SK-N-SH (cell line): ENCODE measurements around the gene BBOX1. TPM values are rescaled to one million over a fixed set of nuclear protein-coding genes. Genes with fewer than 3 reads are reported as not detected.

Experiments
- CTCF ChIA-PET: fragments of 300-600, 350-600 bp; formaldehyde crosslinking; extraction: SDS; loops from one replicate; lab custom pipeline; 2021; lab: Yijun Ruan, JAX
- POLR2A ChIA-PET: fragments of 350-600 bp; sonication (Branson Sonifier 250); formaldehyde crosslinking; extraction: SDS; loops from one replicate; lab custom pipeline; 2020; ENCODE audit warnings: antibody characterized with exemption, inconsistent platforms; lab: Yijun Ruan, JAX
- DNase-seq: peaks from one replicate; pipeline ENCODE4 v3.0.0; 2012
- H2AFZ ChIP-seq: fragments of 200-600 bp; sonication (generic); 2 replicates; pipeline ENCODE4 v1.8.1; 2016; ENCODE audit warnings: antibody characterized with exemption, mild to moderate bottlenecking, low read depth
- H3F3A ChIP-seq: fragments of 200-600 bp; sonication (generic); replicated peaks from 2 replicates; pipeline ENCODE3; 2016; ENCODE audit warnings: antibody characterized with exemption, mild to moderate bottlenecking; ENCODE audit not compliant: insufficient read depth
- H3K27ac ChIP-seq, 2 experiments: fragments of 200-500 bp in 1 of 2; fragments of 200-600 bp in 1 of 2; sonication (Bioruptor generic) in 1 of 2; sonication (generic), shearing (Covaris generic) in 1 of 2; 2 replicates each; pipeline versions ENCODE4 v1.5.1 to v1.6.1; 2014 to 2016; ENCODE audit warnings: low read depth in 2 of 2, inconsistent platforms in 1 of 2, low read length in 1 of 2, mild to moderate bottlenecking in 1 of 2, mixed read lengths in 1 of 2
- H3K27me3 ChIP-seq: fragments of 200-600 bp; sonication (generic), shearing (Covaris generic); 2 replicates; pipeline ENCODE4 v1.6.1; 2016; ENCODE audit warnings: mixed run types; ENCODE audit not compliant: insufficient read depth
- H3K36me3 ChIP-seq, 2 experiments: fragments of 200-500 bp in 1 of 2; fragments of 200-600 bp in 1 of 2; sonication (Bioruptor generic) in 1 of 2; sonication (generic) in 1 of 2; replicated peaks in 1 of 2; 2 replicates each; pipeline versions ENCODE3 to v1.5.1; 2014 to 2016; ENCODE audit warnings: low read length in 1 of 2, mild to moderate bottlenecking in 1 of 2; ENCODE audit not compliant: insufficient read depth in 2 of 2, control insufficient read depth in 1 of 2
- H3K4me1 ChIP-seq, 2 experiments: fragments of 200-500 bp in 1 of 2; fragments of 200-600 bp in 1 of 2; sonication (Bioruptor generic) in 1 of 2; sonication (generic), shearing (Covaris generic) in 1 of 2; 2 replicates each; pipeline versions ENCODE4 v1.5.1 to v1.6.1; 2014 to 2016; ENCODE audit warnings: low read depth in 1 of 2, low read length in 1 of 2, mixed run types in 1 of 2; ENCODE audit not compliant: insufficient read depth in 2 of 2, control insufficient read depth in 1 of 2
- H3K4me2 ChIP-seq: fragments of 200-600 bp; sonication (generic), shearing (Covaris generic); 2 replicates; pipeline ENCODE4 v1.6.1; 2017; ENCODE audit warnings: mixed run types
- H3K4me3 ChIP-seq, 2 experiments: fragments of 200-500 bp in 1 of 2; fragments of 200-600 bp in 1 of 2; sonication (Bioruptor generic) in 1 of 2; sonication (generic), shearing (Covaris generic) in 1 of 2; 2 replicates each; pipeline versions ENCODE4 v1.5.1 to v1.8.1; 2014 to 2016; ENCODE audit warnings: low read depth in 2 of 2, inconsistent platforms in 1 of 2, low read length in 1 of 2, mild to moderate bottlenecking in 1 of 2, mixed read lengths in 1 of 2, moderate library complexity in 1 of 2
- H3K79me2 ChIP-seq: fragments of 200-600 bp; sonication (generic); 2 replicates; pipeline ENCODE4 v1.8.1; 2017; ENCODE audit warnings: mild to moderate bottlenecking; ENCODE audit not compliant: insufficient read depth
- H3K9ac ChIP-seq: fragments of 200-600 bp; sonication (generic); 2 replicates; pipeline ENCODE4 v1.6.1; 2017; ENCODE audit warnings: mixed run types
- H3K9me2 ChIP-seq: fragments of 200-600 bp; sonication (generic); 2 replicates; pipeline ENCODE4 v1.6.1; 2017; ENCODE audit warnings: mixed run types
- H3K9me3 ChIP-seq: fragments of 200-600 bp; sonication (generic); 2 replicates; pipeline ENCODE4 v1.6.1; 2017; ENCODE audit warnings: mixed run types, mild to moderate bottlenecking, moderate library complexity
- H4K20me1 ChIP-seq: fragments of 200-600 bp; sonication (generic); 2 replicates; pipeline ENCODE4 v1.6.1; 2017; ENCODE audit warnings: mild to moderate bottlenecking, mixed run types; ENCODE audit not compliant: insufficient read depth
- CHD2 ChIP-seq: fragments of 150-350 bp; IDR thresholded peaks from 2 replicates; pipeline ENCODE4 v1.6.1; 2018; ENCODE audit warnings: low read length; ENCODE audit not compliant: partially characterized antibody
- ELF1 ChIP-seq: IDR thresholded peaks from 2 replicates; pipeline ENCODE4 v1.4.0; 2012
- EP300 ChIP-seq, 2 experiments: IDR thresholded peaks; 2 replicates each; pipeline versions ENCODE4 v1.4.0 to v1.6.1; 2012; ENCODE audit warnings: borderline replicate concordance in 1 of 2, low read depth in 1 of 2, low read length in 1 of 2
- FOXJ3 ChIP-seq: sonication (generic); formaldehyde crosslinking; IDR thresholded peaks from 2 replicates; pipeline ENCODE4 v1.5.1; 2020; ENCODE audit warnings: mild to moderate bottlenecking, missing genetic modification reagents
- FOXM1 ChIP-seq: IDR thresholded peaks from 2 replicates; pipeline ENCODE4 v1.4.0; 2012; ENCODE audit warnings: low read depth, mild to moderate bottlenecking
- JUND ChIP-seq: IDR thresholded peaks from 2 replicates; pipeline ENCODE4 v1.4.0; 2012
- MEF2A ChIP-seq: IDR thresholded peaks from 2 replicates; pipeline ENCODE4 v1.4.0; 2012; ENCODE audit warnings: low read depth, borderline replicate concordance
- MXI1 ChIP-seq: IDR thresholded peaks from 2 replicates; pipeline ENCODE4 v1.6.1; 2012; ENCODE audit warnings: mild to moderate bottlenecking, low read depth, low read length, improper control_type of control experiment
- NRF1 ChIP-seq: IDR thresholded peaks from 2 replicates; pipeline ENCODE4 v1.6.1; 2012; ENCODE audit warnings: low read depth, mild to moderate bottlenecking, low read length
- POLR2AphosphoS5 ChIP-seq: IDR thresholded peaks from 2 replicates; pipeline ENCODE4 v1.6.1; 2012; ENCODE audit warnings: low read depth, low read length
- RAD21 ChIP-seq: IDR thresholded peaks from 2 replicates; pipeline ENCODE4 v1.6.1; 2012; ENCODE audit warnings: mild to moderate bottlenecking, low read length
- RXRA ChIP-seq: IDR thresholded peaks from 2 replicates; pipeline ENCODE4 v1.4.0; 2012; ENCODE audit warnings: low read depth, mild to moderate bottlenecking, borderline replicate concordance
- SMC3 ChIP-seq: IDR thresholded peaks from 2 replicates; pipeline ENCODE4 v1.6.1; 2012; ENCODE audit warnings: low read depth, low read length, improper control_type of control experiment
- TAF1 ChIP-seq: IDR thresholded peaks from 2 replicates; pipeline ENCODE4 v1.6.1; 2012; ENCODE audit warnings: low read depth, mild to moderate bottlenecking, low read length, moderate library complexity, borderline replicate concordance
- TEAD4 ChIP-seq: IDR thresholded peaks from 2 replicates; pipeline ENCODE4 v1.4.0; 2012; ENCODE audit warnings: mild to moderate bottlenecking, borderline replicate concordance; ENCODE audit not compliant: insufficient read depth
- polyA plus RNA-seq, 3 experiments: library from polyadenylated mRNA; depleted of rRNA; stranded (reverse); fragments of >200 nt; gene quantifications; 2 replicates each; pipeline ENCODE4 v1.2.3, GENCODE V29; 2012
- TF ChIP-seq, protein P1 (sequence below): IDR thresholded peaks from 2 replicates; pipeline ENCODE4 v1.4.0; 2012; ENCODE audit warnings: low read depth, borderline replicate concordance
- TF ChIP-seq, protein P2 (sequence below): IDR thresholded peaks from 2 replicates; pipeline ENCODE4 v1.4.0; 2012; ENCODE audit warnings: low read depth, borderline replicate concordance
- TF ChIP-seq, protein P3 (sequence below): fragments of 200-600 bp; sonication (generic); IDR thresholded peaks from 2 replicates; pipeline ENCODE4 v1.6.1; 2017; ENCODE audit warnings: antibody characterized with exemption, mild to moderate bottlenecking, moderate library complexity
- TF ChIP-seq, protein P4 (sequence below): IDR thresholded peaks from 2 replicates; pipeline ENCODE4 v1.6.1; 2012; ENCODE audit warnings: mild to moderate bottlenecking, low read depth, low read length, moderate library complexity

Gene BBOX1
- polyA plus RNA-seq, 1 of the 3 experiments (the other 2 are of a cell fraction), result 0.02 TPM

DNA sequence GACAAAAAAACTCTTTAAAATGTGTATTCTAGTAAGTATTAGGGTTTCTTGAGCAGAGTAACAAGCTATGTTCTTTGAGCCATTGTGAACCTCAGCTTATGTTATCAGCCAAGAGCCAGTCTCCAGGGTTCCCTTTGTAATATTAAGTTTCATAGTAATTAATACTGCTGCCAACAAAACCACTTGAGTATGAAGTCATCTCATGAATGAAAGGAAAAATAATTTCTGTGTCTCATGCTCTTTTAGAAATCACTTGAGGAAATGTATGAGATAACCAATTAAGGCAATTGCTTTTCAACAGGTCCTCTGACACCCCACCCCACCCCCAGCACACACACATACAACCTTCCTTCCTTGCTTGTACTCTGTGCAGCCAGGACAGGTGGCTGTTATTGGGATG is 59.9 kb downstream of the BBOX1 start:
- H3K36me3 ChIP-seq, result no peaks in the 10 kb centered on the region
- no peak overlapping the region for H3K9ac ChIP-seq
- no peaks in the 10 kb centered on the region for H3K9me2 ChIP-seq
- H3F3A ChIP-seq, result no peaks in the 10 kb centered on the region
- no peaks in the 10 kb centered on the region for H4K20me1 ChIP-seq
- H3K4me3 ChIP-seq, result no peak overlapping the region
- H3K4me2 ChIP-seq, result no peak overlapping the region
- no peaks in the 10 kb centered on the region for H3K27me3 ChIP-seq
- ChIA-PET POLR2A (no interaction called here), CTCF (no interaction called here)
- H2AFZ ChIP-seq, result no peak overlapping the region
- no peaks in the 10 kb centered on the region for H3K79me2 ChIP-seq
- no peak overlapping the region for H3K27ac ChIP-seq
- DNase-seq, result no peak
- H3K9me3 ChIP-seq, result no peaks in the 10 kb centered on the region
- TF ChIP-seq CHD2, result no peak
- TF ChIP-seq JUND, result no peak
- no peak for TF ChIP-seq TEAD4
- TF ChIP-seq, protein P1, sequence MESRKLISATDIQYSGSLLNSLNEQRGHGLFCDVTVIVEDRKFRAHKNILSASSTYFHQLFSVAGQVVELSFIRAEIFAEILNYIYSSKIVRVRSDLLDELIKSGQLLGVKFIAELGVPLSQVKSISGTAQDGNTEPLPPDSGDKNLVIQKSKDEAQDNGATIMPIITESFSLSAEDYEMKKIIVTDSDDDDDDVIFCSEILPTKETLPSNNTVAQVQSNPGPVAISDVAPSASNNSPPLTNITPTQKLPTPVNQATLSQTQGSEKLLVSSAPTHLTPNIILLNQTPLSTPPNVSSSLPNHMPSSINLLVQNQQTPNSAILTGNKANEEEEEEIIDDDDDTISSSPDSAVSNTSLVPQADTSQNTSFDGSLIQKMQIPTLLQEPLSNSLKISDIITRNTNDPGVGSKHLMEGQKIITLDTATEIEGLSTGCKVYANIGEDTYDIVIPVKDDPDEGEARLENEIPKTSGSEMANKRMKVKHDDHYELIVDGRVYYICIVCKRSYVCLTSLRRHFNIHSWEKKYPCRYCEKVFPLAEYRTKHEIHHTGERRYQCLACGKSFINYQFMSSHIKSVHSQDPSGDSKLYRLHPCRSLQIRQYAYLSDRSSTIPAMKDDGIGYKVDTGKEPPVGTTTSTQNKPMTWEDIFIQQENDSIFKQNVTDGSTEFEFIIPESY, result no peak
- TF ChIP-seq, all 33 proteins: peak for 0
- no peaks in the 10 kb centered on the region for H3K4me1 ChIP-seq

DNA sequence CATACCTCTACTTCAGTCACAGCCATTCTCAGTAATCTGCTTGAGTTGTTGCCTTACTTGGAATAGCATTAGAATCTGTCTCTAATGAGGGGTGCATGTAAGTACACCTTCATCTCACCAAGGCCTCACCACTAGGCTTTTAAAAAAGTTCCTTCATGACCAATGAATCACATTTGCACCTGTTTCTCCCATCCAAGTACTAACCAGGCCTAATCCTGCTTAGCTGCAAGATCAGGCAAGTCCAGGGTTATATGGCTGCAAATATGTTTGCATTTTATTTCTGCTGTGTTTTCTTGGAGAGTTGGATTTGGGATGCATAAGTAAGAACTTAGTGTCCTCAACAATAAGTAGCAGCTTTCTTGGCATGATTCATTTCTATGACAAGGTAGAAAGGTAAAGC is 66.9 kb downstream of the BBOX1 start:
- Histone ChIP-seq H3K9me3 (no peaks in the 10 kb centered on the region), H3K4me1 (no peaks in the 10 kb centered on the region), H3K9ac (no peak overlapping the region), H3K4me3 (no peak overlapping the region), H3K27me3 (no peaks in the 10 kb centered on the region), H4K20me1 (no peaks in the 10 kb centered on the region), H3F3A (no peaks in the 10 kb centered on the region), H3K4me2 (no peak overlapping the region), H3K9me2 (no peaks in the 10 kb centered on the region), H2AFZ (no peak overlapping the region), H3K27ac (no peak overlapping the region), H3K79me2 (no peaks in the 10 kb centered on the region), H3K36me3 (no peaks in the 10 kb centered on the region)
- DNase-seq, result no peak
- ChIA-PET CTCF (no interaction called here), POLR2A (no interaction called here)
- TF ChIP-seq RXRA (no peak), EP300 (IDR thresholded peaks at IDR 0.05; ENCODE audit: borderline replicate concordance in 1 of 2, low read depth in 1 of 2, low read length in 1 of 2) (no peak), SMC3 (no peak), CHD2 (no peak), TAF1 (no peak), RAD21 (no peak), ELF1 (no peak), MXI1 (no peak), NRF1 (no peak), FOXJ3 (no peak), POLR2AphosphoS5 (no peak), MEF2A (no peak), TEAD4 (no peak), FOXM1 (no peak)
- TF ChIP-seq, protein P2, sequence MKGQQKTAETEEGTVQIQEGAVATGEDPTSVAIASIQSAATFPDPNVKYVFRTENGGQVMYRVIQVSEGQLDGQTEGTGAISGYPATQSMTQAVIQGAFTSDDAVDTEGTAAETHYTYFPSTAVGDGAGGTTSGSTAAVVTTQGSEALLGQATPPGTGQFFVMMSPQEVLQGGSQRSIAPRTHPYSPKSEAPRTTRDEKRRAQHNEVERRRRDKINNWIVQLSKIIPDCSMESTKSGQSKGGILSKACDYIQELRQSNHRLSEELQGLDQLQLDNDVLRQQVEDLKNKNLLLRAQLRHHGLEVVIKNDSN, result no peak
- TF ChIP-seq, protein P3, sequence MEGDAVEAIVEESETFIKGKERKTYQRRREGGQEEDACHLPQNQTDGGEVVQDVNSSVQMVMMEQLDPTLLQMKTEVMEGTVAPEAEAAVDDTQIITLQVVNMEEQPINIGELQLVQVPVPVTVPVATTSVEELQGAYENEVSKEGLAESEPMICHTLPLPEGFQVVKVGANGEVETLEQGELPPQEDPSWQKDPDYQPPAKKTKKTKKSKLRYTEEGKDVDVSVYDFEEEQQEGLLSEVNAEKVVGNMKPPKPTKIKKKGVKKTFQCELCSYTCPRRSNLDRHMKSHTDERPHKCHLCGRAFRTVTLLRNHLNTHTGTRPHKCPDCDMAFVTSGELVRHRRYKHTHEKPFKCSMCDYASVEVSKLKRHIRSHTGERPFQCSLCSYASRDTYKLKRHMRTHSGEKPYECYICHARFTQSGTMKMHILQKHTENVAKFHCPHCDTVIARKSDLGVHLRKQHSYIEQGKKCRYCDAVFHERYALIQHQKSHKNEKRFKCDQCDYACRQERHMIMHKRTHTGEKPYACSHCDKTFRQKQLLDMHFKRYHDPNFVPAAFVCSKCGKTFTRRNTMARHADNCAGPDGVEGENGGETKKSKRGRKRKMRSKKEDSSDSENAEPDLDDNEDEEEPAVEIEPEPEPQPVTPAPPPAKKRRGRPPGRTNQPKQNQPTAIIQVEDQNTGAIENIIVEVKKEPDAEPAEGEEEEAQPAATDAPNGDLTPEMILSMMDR, result no peak
- TF ChIP-seq, protein P4, sequence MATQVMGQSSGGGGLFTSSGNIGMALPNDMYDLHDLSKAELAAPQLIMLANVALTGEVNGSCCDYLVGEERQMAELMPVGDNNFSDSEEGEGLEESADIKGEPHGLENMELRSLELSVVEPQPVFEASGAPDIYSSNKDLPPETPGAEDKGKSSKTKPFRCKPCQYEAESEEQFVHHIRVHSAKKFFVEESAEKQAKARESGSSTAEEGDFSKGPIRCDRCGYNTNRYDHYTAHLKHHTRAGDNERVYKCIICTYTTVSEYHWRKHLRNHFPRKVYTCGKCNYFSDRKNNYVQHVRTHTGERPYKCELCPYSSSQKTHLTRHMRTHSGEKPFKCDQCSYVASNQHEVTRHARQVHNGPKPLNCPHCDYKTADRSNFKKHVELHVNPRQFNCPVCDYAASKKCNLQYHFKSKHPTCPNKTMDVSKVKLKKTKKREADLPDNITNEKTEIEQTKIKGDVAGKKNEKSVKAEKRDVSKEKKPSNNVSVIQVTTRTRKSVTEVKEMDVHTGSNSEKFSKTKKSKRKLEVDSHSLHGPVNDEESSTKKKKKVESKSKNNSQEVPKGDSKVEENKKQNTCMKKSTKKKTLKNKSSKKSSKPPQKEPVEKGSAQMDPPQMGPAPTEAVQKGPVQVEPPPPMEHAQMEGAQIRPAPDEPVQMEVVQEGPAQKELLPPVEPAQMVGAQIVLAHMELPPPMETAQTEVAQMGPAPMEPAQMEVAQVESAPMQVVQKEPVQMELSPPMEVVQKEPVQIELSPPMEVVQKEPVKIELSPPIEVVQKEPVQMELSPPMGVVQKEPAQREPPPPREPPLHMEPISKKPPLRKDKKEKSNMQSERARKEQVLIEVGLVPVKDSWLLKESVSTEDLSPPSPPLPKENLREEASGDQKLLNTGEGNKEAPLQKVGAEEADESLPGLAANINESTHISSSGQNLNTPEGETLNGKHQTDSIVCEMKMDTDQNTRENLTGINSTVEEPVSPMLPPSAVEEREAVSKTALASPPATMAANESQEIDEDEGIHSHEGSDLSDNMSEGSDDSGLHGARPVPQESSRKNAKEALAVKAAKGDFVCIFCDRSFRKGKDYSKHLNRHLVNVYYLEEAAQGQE, result no peak
